Panc1 (cell line): ENCODE results near the gene KIF3A. TPM values are rescaled to one million over a fixed set of nuclear protein-coding genes. Genes with fewer than 3 reads are reported as not detected.

ENCODE experiments used
- ATAC-seq: fragments of 200-7000 bp; cut with Tn5 transposase; 2 replicates; pipeline ENCODE4 v1.9.1; 2020; ENCODE audit warnings: mild to moderate bottlenecking, moderate library complexity
- BruUV-seq: library from RNA; stranded (reverse); fragments of 400-500 nt; replicated peaks from 2 replicates; lab custom pipeline; 2021; lab: Mats Ljungman, UMichigan
- CTCF ChIA-PET: fragments of 300-600 bp; sonication (Branson Sonifier 250); formaldehyde crosslinking; loops from one replicate; lab custom pipeline; 2022; ENCODE audit warnings: antibody characterized with exemption; lab: Charles Lee
- POLR2A ChIA-PET: fragments of 300-600 bp; sonication (Branson Sonifier 250); formaldehyde crosslinking; loops from one replicate; lab custom pipeline; 2022; ENCODE audit warnings: antibody characterized with exemption; lab: Charles Lee
- DNase-seq: peaks from one replicate; pipeline ENCODE4 v3.0.0-alpha.2; 2010; ENCODE audit warnings: low read depth, low spot score
- H3K27ac ChIP-seq: 2 replicates; pipeline ENCODE4 v1.5.1; 2011; ENCODE audit warnings: mild to moderate bottlenecking, low read length, inconsistent platforms
- H3K27me3 ChIP-seq: fragments of 200-500 bp; sonication (Bioruptor generic); 2 replicates; pipeline ENCODE4 v1.6.0; 2014; ENCODE audit warnings: low read length, inconsistent platforms; ENCODE audit not compliant: control insufficient read depth, insufficient read depth
- H3K36me3 ChIP-seq: fragments of 200-500 bp; sonication (Bioruptor generic); 2 replicates; pipeline ENCODE4 v1.5.1; 2014; ENCODE audit warnings: inconsistent platforms, mild to moderate bottlenecking, low read length, moderate library complexity; ENCODE audit not compliant: control insufficient read depth, insufficient read depth
- H3K4me1 ChIP-seq: 2 replicates; pipeline ENCODE4 v1.5.1; 2011; ENCODE audit warnings: inconsistent platforms, mild to moderate bottlenecking, low read length, moderate library complexity; ENCODE audit not compliant: control insufficient read depth, insufficient read depth
- H3K4me3 ChIP-seq, 2 experiments: 2 replicates each; pipeline ENCODE4 v1.5.1; 2011 to 2012; ENCODE audit warnings: low read depth in 2 of 2, low read length in 2 of 2, mild to moderate bottlenecking in 2 of 2, inconsistent platforms in 1 of 2, moderate library complexity in 1 of 2
- H3K9me3 ChIP-seq: fragments of 200-500 bp; sonication (Bioruptor generic); 2 replicates; pipeline ENCODE4 v1.5.1; 2014; ENCODE audit warnings: low read depth, mild to moderate bottlenecking, inconsistent platforms, low read length, moderate library complexity; ENCODE audit not compliant: control insufficient read depth, insufficient read depth
- CTCF ChIP-seq: fragments of 450-650 bp; IDR thresholded peaks from 2 replicates; pipeline ENCODE4 v1.5.1; 2017; ENCODE audit warnings: mild to moderate bottlenecking
- POLR2AphosphoS5 ChIP-seq: IDR thresholded peaks from 2 replicates; pipeline ENCODE4 v1.6.1; 2012; ENCODE audit warnings: mild to moderate bottlenecking, low read depth, low read length, moderate library complexity
- REST ChIP-seq, 2 experiments: IDR thresholded peaks; 2 replicates each; pipeline ENCODE4 v1.6.1; 2011 to 2012; ENCODE audit warnings: low read depth in 2 of 2, control low read depth in 1 of 2, low read length in 1 of 2, mild to moderate bottlenecking in 1 of 2, moderate library complexity in 1 of 2; ENCODE audit not compliant: insufficient read depth in 1 of 2
- SIN3A ChIP-seq: IDR thresholded peaks from 2 replicates; pipeline ENCODE4 v1.6.1; 2012; ENCODE audit warnings: low read depth, mild to moderate bottlenecking, low read length, moderate library complexity, borderline replicate concordance; ENCODE audit not compliant: insufficient read depth
- TCF7L2 ChIP-seq: IDR thresholded peaks from 2 replicates; pipeline ENCODE4 v1.6.1; 2011; ENCODE audit warnings: mild to moderate bottlenecking, low read depth, low read length, inconsistent platforms
- in situ Hi-C: cut with HindIII; loops from 2 replicates; pipeline ENCODE4 v1.10.0; 2016; ENCODE audit warnings: low sequenced_read_pairs, low pct_unique_long_range_greater_than_20kb
- intact Hi-C: fragments of 100-400 bp; cut with micrococcal nuclease; formaldehyde crosslinking; loops from one replicate; pipeline ENCODE4 v1.10.0; 2022; ENCODE audit not compliant: unreplicated experiment
- total RNA-seq: library from RNA; stranded (reverse); gene quantifications from one replicate; pipeline ENCODE4 v1.2.1, GENCODE V29; 2021; ENCODE audit not compliant: unreplicated experiment

The KIF3A gene
- total RNA-seq, 1 experiment from 2014 or later, result 17.1 TPM

DNA sequence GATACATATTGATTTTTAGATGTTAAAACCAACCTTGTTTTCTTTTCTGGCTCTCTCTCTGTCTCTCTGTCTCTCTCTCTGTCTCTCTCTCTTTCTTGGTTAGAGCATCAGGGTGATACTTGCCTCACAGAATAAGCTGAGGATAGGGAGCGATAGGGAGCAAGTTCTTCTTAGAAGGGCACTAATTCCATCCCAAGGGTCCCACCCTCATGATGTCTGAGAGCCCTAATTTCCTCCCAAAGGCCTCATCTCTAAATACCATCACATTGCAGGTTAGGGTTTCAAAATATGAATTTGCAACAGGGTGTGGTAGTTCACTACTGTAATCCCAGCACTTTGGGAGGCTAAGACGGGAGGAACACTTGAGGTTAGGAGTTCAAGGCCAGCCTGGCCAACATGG lies 4.8 kb upstream of the KIF3A start:
- no TSS peak for BruUV-seq
- ChIA-PET CTCF (no interaction called here), POLR2A (no interaction called here)
- DNase-seq (no peak), ATAC-seq (no peak)
- H3K36me3 ChIP-seq, result no peaks in the 10 kb centered on the region
- in situ Hi-C loops (no loop called here), intact Hi-C loops (no loop called here)
- H3K9me3 ChIP-seq, result no peaks in the 10 kb centered on the region
- peaks cover 8% of the 10 kb centered on the region for H3K4me1 ChIP-seq
- no peak overlapping the region for H3K4me3 ChIP-seq
- TF ChIP-seq TCF7L2, result no peak
- TF ChIP-seq POLR2AphosphoS5, result no peak
- TF ChIP-seq CTCF, result no peak
- no peak for TF ChIP-seq SIN3A
- no peak for TF ChIP-seq REST (IDR thresholded peaks at IDR 0.05; ENCODE audit: insufficient read depth in 1 of 2, low read depth in 2 of 2, low read length in 1 of 2)
- H3K27me3 ChIP-seq, result peaks cover 6% of the 10 kb centered on the region
- no peak overlapping the region for H3K27ac ChIP-seq

DNA sequence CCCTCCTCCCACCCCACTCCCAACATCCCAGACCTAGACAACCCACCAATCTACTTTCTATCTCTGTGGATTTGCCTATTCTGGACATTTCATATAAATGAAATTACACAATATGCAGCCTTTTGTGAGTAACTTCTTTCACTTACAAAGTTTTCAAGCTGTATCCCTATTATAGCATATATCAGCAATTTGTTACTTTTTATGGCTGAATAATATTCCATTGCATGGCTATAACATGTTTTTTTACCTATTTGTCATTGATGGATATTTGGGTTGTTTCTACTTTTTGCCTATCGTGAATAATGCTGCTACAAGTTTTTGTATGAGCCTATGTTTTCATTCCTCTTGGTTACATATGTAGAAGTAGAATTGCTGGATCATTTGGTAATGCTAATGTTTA lies 1.9 kb upstream of the KIF3A start:
- no peak for DNase-seq
- no peaks in the 10 kb centered on the region for H3K9me3 ChIP-seq
- ChIA-PET POLR2A (no interaction called here), CTCF (no interaction called here)
- TF ChIP-seq POLR2AphosphoS5 (no peak), REST (IDR thresholded peaks at IDR 0.05; ENCODE audit: insufficient read depth in 1 of 2, low read depth in 2 of 2, low read length in 1 of 2) (no peak), SIN3A (no peak), TCF7L2 (no peak), CTCF (no peak)
- no peaks in the 10 kb centered on the region for H3K36me3 ChIP-seq
- BruUV-seq, result no TSS peak
- in situ Hi-C loops, result no loop called here
- ATAC-seq, result no peak
- H3K27ac ChIP-seq, result no peak overlapping the region
- intact Hi-C loops, result no loop called here
- H3K27me3 ChIP-seq, result no peaks in the 10 kb centered on the region
- H3K4me3 ChIP-seq, result no peak overlapping the region
- peaks cover 15% of the 10 kb centered on the region for H3K4me1 ChIP-seq
